Naive thymus-derived CD4-positive, alpha-beta T cell (primary cell): ENCODE data around the gene MRPL38. TPM values are rescaled to one million over a fixed set of nuclear protein-coding genes. Genes with fewer than 3 reads are reported as not detected.
A peak's percentile ranks its signal among the peaks of the same experiment; 100 is the strongest.

Experiments
- ATAC-seq: fragments of 150-1000 bp; cut with Tn5 transposase; 2 replicates; pipeline ENCODE4 v1.10.0; 2021; ENCODE audit warnings: mild to moderate bottlenecking, moderate library complexity
- CTCF ChIA-PET: fragments of 350-600 bp; sonication (Branson Sonifier 250); formaldehyde crosslinking; loops from one replicate; lab custom pipeline; 2021; ENCODE audit warnings: antibody characterized with exemption; lab: Charles Lee
- POLR2A ChIA-PET: fragments of 350-600 bp; sonication (Branson Sonifier 250); formaldehyde crosslinking; loops from one replicate; lab custom pipeline; 2021; ENCODE audit warnings: antibody characterized with exemption, inconsistent platforms; lab: Charles Lee
- DNase-seq, 9 donors: peaks; one replicate each; pipeline versions ENCODE4 v3.0.0 to v3.0.0-alpha.2; 2020 to 2022; ENCODE audit warnings: mixed read lengths in 1 of 9
- H3K27ac ChIP-seq: one replicate; pipeline ENCODE4 v1.7.0; 2013; ENCODE audit warnings: mild to moderate bottlenecking, low read depth, low read length, moderate library complexity
- H3K27me3 ChIP-seq, 2 donors: one replicate each; pipeline ENCODE4 v1.7.0; 2013; ENCODE audit warnings: low read length in 2 of 2, mild to moderate bottlenecking in 2 of 2, moderate library complexity in 2 of 2; ENCODE audit not compliant: control insufficient read depth in 2 of 2, insufficient read depth in 2 of 2
- H3K36me3 ChIP-seq, 3 experiments: 1 replicate in 2 of 3; 2 replicates in 1 of 3; pipeline ENCODE4 v1.7.0; 2013; ENCODE audit warnings: low read length in 3 of 3, mild to moderate bottlenecking in 3 of 3, moderate library complexity in 1 of 3; ENCODE audit not compliant: insufficient read depth in 3 of 3, control insufficient read depth in 2 of 3
- H3K4me1 ChIP-seq, 2 donors: one replicate each; pipeline ENCODE4 v1.7.0; 2013; ENCODE audit warnings: low read length in 2 of 2, mild to moderate bottlenecking in 2 of 2, moderate library complexity in 1 of 2; ENCODE audit not compliant: control insufficient read depth in 2 of 2, insufficient read depth in 2 of 2
- H3K4me3 ChIP-seq: 2 replicates; pipeline ENCODE4 v1.7.0; 2013; ENCODE audit warnings: mild to moderate bottlenecking, low read length
- H3K9me3 ChIP-seq, 3 experiments: 1 replicate in 2 of 3; 2 replicates in 1 of 3; pipeline ENCODE4 v1.7.0; 2013; ENCODE audit warnings: low read length in 3 of 3; ENCODE audit not compliant: control insufficient read depth in 2 of 3
- H3K27ac Mint-ChIP-seq, 9 donors: one replicate each; pipeline ENCODE4 v1.8.0; 2020 to 2022; ENCODE audit warnings: mixed read lengths in 9 of 9, mild to moderate bottlenecking in 8 of 9, moderate library complexity in 5 of 9, inconsistent platforms in 2 of 9
- H3K27me3 Mint-ChIP-seq, 5 donors: one replicate each; pipeline ENCODE4 v1.8.0; 2021 to 2022; ENCODE audit warnings: mixed read lengths in 5 of 5, mild to moderate bottlenecking in 1 of 5
- H3K36me3 Mint-ChIP-seq, 5 donors: one replicate each; pipeline ENCODE4 v1.8.0; 2020 to 2022; ENCODE audit warnings: mixed read lengths in 5 of 5, mild to moderate bottlenecking in 3 of 5, inconsistent platforms in 1 of 5
- H3K4me1 Mint-ChIP-seq, 7 donors: one replicate each; pipeline ENCODE4 v1.8.0; 2020 to 2022; ENCODE audit warnings: mixed read lengths in 7 of 7, mild to moderate bottlenecking in 3 of 7, inconsistent platforms in 1 of 7
- H3K4me3 Mint-ChIP-seq, 10 donors: one replicate each; pipeline ENCODE4 v1.8.0; 2020 to 2022; ENCODE audit warnings: mild to moderate bottlenecking in 10 of 10, mixed read lengths in 10 of 10, moderate library complexity in 6 of 10, inconsistent platforms in 2 of 10
- H3K9me3 Mint-ChIP-seq, 11 donors: one replicate each; pipeline ENCODE4 v1.8.0; 2020 to 2022; ENCODE audit warnings: mixed read lengths in 11 of 11, mild to moderate bottlenecking in 4 of 11, inconsistent platforms in 1 of 11, moderate library complexity in 1 of 11
- intact Hi-C, 2 donors: fragments of 100-400 bp; cut with micrococcal nuclease; formaldehyde crosslinking; loops; one replicate each; pipeline ENCODE4 v1.15.1; 2023
- polyA plus RNA-seq, 2 donors: library from polyadenylated mRNA; unstranded; fragments of 300-500 nt; fragmentation: Illumina TruSeq; gene quantifications; one replicate each; pipeline ENCODE4 v1.2.3, GENCODE V29; 2021
- total RNA-seq, 6 experiments: library from RNA in 5 of 6; stranded (reverse) in 5 of 6; gene quantifications; 1 replicate in 5 of 6; 2 replicates in 1 of 6; pipeline ENCODE4 v1.2.3 and lab custom pipeline; 2021 to 2026

Gene MRPL38
- total and polyA plus RNA-seq, 7 experiments from 2014 or later = 64.6 to 154 (median 101) TPM

DNA sequence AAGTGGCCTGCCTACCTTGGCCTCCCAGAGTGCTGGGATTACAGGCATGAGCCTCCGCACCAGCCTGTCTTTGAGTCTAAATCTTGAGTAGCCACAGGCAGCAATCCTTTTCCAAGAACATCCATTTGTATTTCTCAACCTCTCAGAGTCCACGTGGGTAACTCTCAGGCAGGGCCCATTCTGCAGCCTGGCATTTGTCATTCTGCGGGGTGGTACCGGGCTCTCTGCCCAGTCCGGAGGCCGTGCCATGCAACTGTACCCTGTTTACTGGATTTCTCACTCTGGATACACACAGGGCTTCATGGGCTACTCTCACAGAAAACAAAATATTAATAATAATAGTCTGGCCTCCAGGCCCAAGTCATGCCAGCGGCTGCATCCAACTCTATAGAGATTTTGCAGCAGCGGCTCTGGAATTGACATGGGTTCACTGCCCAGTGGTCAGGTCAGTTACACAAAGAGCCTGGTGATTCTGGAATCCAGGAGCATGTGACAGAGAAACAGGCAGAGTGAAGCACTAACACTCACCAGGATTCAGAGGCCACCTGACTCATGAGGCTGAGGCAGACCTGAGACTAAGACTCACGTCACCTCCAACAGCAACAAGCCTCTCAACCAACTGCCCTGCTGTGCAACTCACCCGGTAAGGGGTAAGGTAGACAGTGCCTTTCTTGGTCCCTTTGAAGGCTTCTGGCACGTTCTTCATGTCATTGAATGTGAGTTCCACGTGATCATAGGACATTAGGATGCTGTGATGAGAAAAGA, 53.6 kb downstream of the MRPL38 start:
- H3K9me3 ChIP-seq = no peaks in the 10 kb centered on the region
- H3K27ac Mint-ChIP-seq = no peak overlapping the region
- no peaks in the 10 kb centered on the region for H3K27me3 Mint-ChIP-seq
- POLR2A ChIA-PET = interaction anchor here (0.9 to 16.6 kb wide), 5 partner anchors 14 to 87 kb away, joined by 3 to 354 read pairs (median 6); partner anchors contain the start of genes GALK1 and TRIM47
- ATAC-seq (no peak), DNase-seq (no peak)
- intact Hi-C loops = no loop called here
- CTCF ChIA-PET = interaction anchor here (0.6 kb wide), 1 partner anchor 10 kb away, joined by 3 read pairs; no protein-coding TSS in a partner anchor
- H3K4me1 Mint-ChIP-seq = peaks cover 14 to 44% (median 24%) of the 10 kb centered on the region in 7 donors
- peaks cover 0 to 35% (median 6%) of the 10 kb centered on the region in 5 donors for H3K36me3 Mint-ChIP-seq
- no peak overlapping the region for H3K4me3 ChIP-seq
- H3K27me3 ChIP-seq = no peaks in the 10 kb centered on the region
- H3K4me3 Mint-ChIP-seq = no peak overlapping the region
- no peak overlapping the region for H3K27ac ChIP-seq
- H3K9me3 Mint-ChIP-seq = no peaks in the 10 kb centered on the region
- H3K36me3 ChIP-seq = peaks cover 13 to 56% (median 24%) of the 10 kb centered on the region in 3 experiments
- H3K4me1 ChIP-seq = peaks cover 14 to 18% of the 10 kb centered on the region in 2 donors

GRCh38 chr17:75849724-75850123, 55.0 kb downstream of the MRPL38 start:
- Mint-ChIP-seq H3K9me3 (no peaks in the 10 kb centered on the region), H3K4me3 (no peak overlapping the region), H3K27ac (peak overlapping the region in 3 of 9 donors; percentile 18 to 47 (median 31)), H3K4me1 (peaks cover 18 to 53% (median 27%) of the 10 kb centered on the region in 7 donors), H3K36me3 (peaks cover 0 to 36% (median 6%) of the 10 kb centered on the region in 5 donors), H3K27me3 (no peaks in the 10 kb centered on the region)
- H3K4me1 ChIP-seq = peaks cover 18 to 25% of the 10 kb centered on the region in 2 donors
- H3K9me3 ChIP-seq = no peaks in the 10 kb centered on the region
- intact Hi-C loops = loop anchor here in 1 of 2 donors (2.0 kb wide), 1 partner anchor 17 kb away; no protein-coding TSS in a partner anchor
- DNase-seq (no peak), ATAC-seq (no peak)
- no peak overlapping the region for H3K4me3 ChIP-seq
- POLR2A ChIA-PET = interaction anchor here (0.7 to 16.6 kb wide), 7 partner anchors 9 to 85 kb away, joined by 3 to 238 read pairs (median 3); partner anchors contain the start of gene GALK1
- no peaks in the 10 kb centered on the region for H3K27me3 ChIP-seq
- peaks cover 13 to 62% (median 24%) of the 10 kb centered on the region in 3 experiments for H3K36me3 ChIP-seq
- H3K27ac ChIP-seq = no peak overlapping the region
- CTCF ChIA-PET = interaction anchor here (0.9 kb wide), 1 partner anchor 56 kb away, joined by 3 read pairs; no protein-coding TSS in a partner anchor

GRCh38 chr17:75849279-75849646, 55.4 kb downstream of the MRPL38 start:
- POLR2A ChIA-PET = interaction anchor here (1.2 to 16.6 kb wide), 6 partner anchors 16 to 73 kb away, joined by 3 to 238 read pairs (median 24); partner anchors contain the start of genes TRIM65 and UNK
- H3K9me3 ChIP-seq = no peaks in the 10 kb centered on the region

More at GRCh38 chr17:75849279-75849646, 55.4 kb downstream of the MRPL38 start:
- H3K36me3 Mint-ChIP-seq = peaks cover 0 to 36% (median 6%) of the 10 kb centered on the region in 5 donors
- peaks cover 15 to 25% of the 10 kb centered on the region in 2 donors for H3K4me1 ChIP-seq
- H3K27me3 ChIP-seq = no peaks in the 10 kb centered on the region
- no peak overlapping the region for H3K4me3 ChIP-seq
- H3K27ac ChIP-seq = no peak overlapping the region
- H3K4me3 Mint-ChIP-seq = no peak overlapping the region
- CTCF ChIA-PET = interaction anchor here (0.9 kb wide), 1 partner anchor 56 kb away, joined by 3 read pairs; no protein-coding TSS in a partner anchor
- DNase-seq = no peak
- peaks cover 17 to 51% (median 24%) of the 10 kb centered on the region in 7 donors for H3K4me1 Mint-ChIP-seq
- peaks cover 13 to 62% (median 24%) of the 10 kb centered on the region in 3 experiments for H3K36me3 ChIP-seq
- intact Hi-C loops = loop anchor here in 1 of 2 donors (2.0 kb wide), 1 partner anchor 16 kb away; no protein-coding TSS in a partner anchor
- H3K27me3 Mint-ChIP-seq = no peaks in the 10 kb centered on the region
- ATAC-seq = no peak
- H3K27ac Mint-ChIP-seq = peak overlapping the region in 1 of 9 donors; percentile 18
- H3K9me3 Mint-ChIP-seq = no peaks in the 10 kb centered on the region

Other genes with a start within 250 kb of the MRPL38 start
- 10 to 100 TPM; 38.7 to 76.5 (median 49.2) TPM for gene RECQL5, start 237.7 kb downstream of the MRPL38 start, total RNA-seq
- gene RECQL5, start 237.7 kb downstream of the MRPL38 start, polyA plus RNA-seq = 10 to 100 TPM; 12.4 to 25.9 TPM
- gene SAP30BP, start 237.5 kb downstream of the MRPL38 start, total RNA-seq = 100 to 1,000 TPM in 4 of 5 experiments, 10 to 100 TPM in 1; 97.6 to 198 (median 116) TPM
- 10 to 100 TPM; 69.5 to 76.1 TPM for gene SAP30BP, start 237.5 kb downstream of the MRPL38 start, polyA plus RNA-seq
- gene ITGB4, start 183.4 kb downstream of the MRPL38 start, total RNA-seq = 1 to 10 TPM in 3 of 5 experiments, under 1 TPM in 2; 0.49 to 1.8 (median 1.2) TPM
- gene ITGB4, start 183.4 kb downstream of the MRPL38 start, polyA plus RNA-seq = under 1 TPM; 0.09 to 0.35 TPM
- 10 to 100 TPM in 4 of 5 experiments, 1 to 10 TPM in 1; 9.9 to 42.9 (median 22.1) TPM for gene GALK1, start 139.7 kb downstream of the MRPL38 start, total RNA-seq
- gene GALK1, start 139.7 kb downstream of the MRPL38 start, polyA plus RNA-seq = 10 to 100 TPM; 12.8 to 18.9 TPM
- gene UNK, start 120.1 kb downstream of the MRPL38 start, total RNA-seq = 10 to 100 TPM; 32.0 to 49.8 (median 41.0) TPM
- gene UNK, start 120.1 kb downstream of the MRPL38 start, polyA plus RNA-seq = 10 to 100 TPM; 21.5 to 22.1 TPM
- 100 to 1,000 TPM; 145 to 201 (median 152) TPM for gene UNC13D, start 60.5 kb downstream of the MRPL38 start, total RNA-seq
- gene UNC13D, start 60.5 kb downstream of the MRPL38 start, polyA plus RNA-seq = 10 to 100 TPM; 44.5 to 83.3 TPM
- 100 to 1,000 TPM in 3 of 5 experiments, 10 to 100 TPM in 2; 87.7 to 159 (median 112) TPM for gene WBP2, start 49.5 kb downstream of the MRPL38 start, total RNA-seq
- 10 to 100 TPM; 84.8 to 99.4 TPM for gene WBP2, start 49.5 kb downstream of the MRPL38 start, polyA plus RNA-seq
- 10 to 100 TPM in 1 of 5 experiments, 1 to 10 TPM in 4; 2.5 to 25.6 (median 8.7) TPM for gene TRIM47, start 26.3 kb downstream of the MRPL38 start, total RNA-seq
- gene TRIM47, start 26.3 kb downstream of the MRPL38 start, polyA plus RNA-seq = 1 to 10 TPM; 6.3 to 7.7 TPM
- gene TRIM65, start 7.9 kb downstream of the MRPL38 start, total RNA-seq = 10 to 100 TPM; 20.9 to 37.7 (median 29.6) TPM
- gene TRIM65, start 7.9 kb downstream of the MRPL38 start, polyA plus RNA-seq = 10 to 100 TPM; 14.9 to 29.6 TPM
- 10 to 100 TPM; 19.9 to 48.1 (median 29.0) TPM for gene FBF1, start 36.2 kb upstream of the MRPL38 start, total RNA-seq
- gene FBF1, start 36.2 kb upstream of the MRPL38 start, polyA plus RNA-seq = 1 to 10 TPM; 2.5 to 7.2 TPM
- gene ACOX1, start 74.3 kb upstream of the MRPL38 start, total RNA-seq = 10 to 100 TPM; 22.8 to 35.0 (median 33.5) TPM
- 10 to 100 TPM; 12.5 to 25.5 TPM for gene ACOX1, start 74.3 kb upstream of the MRPL38 start, polyA plus RNA-seq
- 10 to 100 TPM; 13.1 to 20.1 (median 13.8) TPM for gene TEN1, start 74.4 kb upstream of the MRPL38 start, total RNA-seq
- gene TEN1, start 74.4 kb upstream of the MRPL38 start, polyA plus RNA-seq = 10 to 100 TPM; 12.8 to 16.0 TPM
- 1 to 10 TPM; 6.9 to 9.9 (median 9.1) TPM for gene CDK3, start 96.0 kb upstream of the MRPL38 start, total RNA-seq
- gene CDK3, start 96.0 kb upstream of the MRPL38 start, polyA plus RNA-seq = under 1 TPM; 0.28 to 0.55 TPM
- 1 to 10 TPM in 2 of 5 experiments, under 1 TPM in 3; 0.07 to 2.7 (median 0.39) TPM for gene EVPL, start 122.4 kb upstream of the MRPL38 start, total RNA-seq
- under 1 TPM in 1 of 2 donors, not detected in 1; 0.08 TPM for gene EVPL, start 122.4 kb upstream of the MRPL38 start, polyA plus RNA-seq
- gene SRP68, start 167.6 kb upstream of the MRPL38 start, total RNA-seq = 100 to 1,000 TPM in 1 of 5 experiments, 10 to 100 TPM in 4; 70.8 to 105 (median 91.9) TPM
- 10 to 100 TPM; 69.6 to 94.0 TPM for gene SRP68, start 167.6 kb upstream of the MRPL38 start, polyA plus RNA-seq
- gene GALR2, start 169.9 kb upstream of the MRPL38 start, total RNA-seq = 1 to 10 TPM in 2 of 5 experiments, not detected in 3; 1.0 to 1.2 TPM
- gene GALR2, start 169.9 kb upstream of the MRPL38 start, polyA plus RNA-seq = under 1 TPM in 1 of 2 donors, not detected in 1; 0.13 TPM
- 1 to 10 TPM in 1 of 5 experiments, under 1 TPM in 3, not detected in 1; 0.24 to 1.1 (median 0.28) TPM for gene ZACN, start 174.3 kb upstream of the MRPL38 start, total RNA-seq
- gene ZACN, start 174.3 kb upstream of the MRPL38 start, polyA plus RNA-seq = 1 to 10 TPM; 2.3 to 4.6 TPM
- gene EXOC7, start 198.9 kb upstream of the MRPL38 start, total RNA-seq = 100 to 1,000 TPM; 112 to 204 (median 160) TPM
- 10 to 100 TPM; 46.6 to 73.3 TPM for gene EXOC7, start 198.9 kb upstream of the MRPL38 start, polyA plus RNA-seq
- gene FOXJ1, start 236.4 kb upstream of the MRPL38 start, total RNA-seq = 1 to 10 TPM in 4 of 5 experiments, under 1 TPM in 1; 0.29 to 2.2 (median 1.4) TPM
- 1 to 10 TPM in 1 of 2 donors, under 1 TPM in 1; 0.27 to 1.0 TPM for gene FOXJ1, start 236.4 kb upstream of the MRPL38 start, polyA plus RNA-seq